ENCODE data around the gene GPC2. TPM values are rescaled to one million over a fixed set of nuclear protein-coding genes. Genes with fewer than 3 reads are reported as not detected.
"Not testable (repeated sequence)": the region's sequence is repeated elsewhere in the genome, so short reads cannot be mapped to it uniquely, and the experiment has no call there.

Gene GPC2
- total and polyA plus RNA-seq, 3 experiments from 2014 or later = 1.6 to 2.1 TPM; not detected in 1

- peak overlapping the region; percentile 95 for H3K4me3 ChIP-seq (ENCODE audit: low read length)
- H3K27me3 ChIP-seq (ENCODE audit: insufficient read depth, low read length, poor library complexity, severe bottlenecking) = no peaks in the 10 kb centered on the region
- Mint-ChIP-seq H3K4me1 (peaks cover 57 to 74% (median 61%) of the 10 kb centered on the region in 3 donors), H3K36me3 (peaks cover 0 to 60% (median 7%) of the 10 kb centered on the region in 3 donors), H3K27me3 (peaks cover 0 to 7% of the 10 kb centered on the region in 2 donors), H3K27ac (peak overlapping the region; percentile 94 to 100 (median 99)), H3K9me3 (no peaks in the 10 kb centered on the region), H3K4me3 (peak overlapping the region; percentile 89 to 98 (median 95))
- no peaks in the 10 kb centered on the region for H3K36me3 ChIP-seq (ENCODE audit: insufficient read depth, low read length)
- CTCF ChIA-PET = interaction anchor here (0.6 to 10.2 kb wide), 3 partner anchors 89 to 248 kb away, joined by 3 to 88 read pairs (median 4); partner anchors contain the start of gene MBLAC1
- H3K9me3 ChIP-seq (ENCODE audit: low read length) = no peaks in the 10 kb centered on the region
- peaks cover 52% of the 10 kb centered on the region for H3K4me1 ChIP-seq (ENCODE audit: insufficient read depth, low read length)
- POLR2A ChIA-PET = interaction anchor here (1.2 to 2.1 kb wide), 3 partner anchors 10 to 43 kb away, joined by 3 to 5 read pairs (median 4); partner anchors contain the start of genes GPC2 and STAG3
- DNase-seq = peak in 1 of 5 donors; percentile 39
- H3K27ac ChIP-seq (ENCODE audit: low read depth, low read length) = peak overlapping the region; percentile 89
Observed at GRCh38 chr7:100220586-100221230, 43.5 kb upstream of the GPC2 start.

GRCh38 chr7:100219801-100220585 lies 42.8 kb upstream of the GPC2 start, which contains the start of gene PVRIG:
Gene PVRIG (plus strand): TSS chr7:100219949. CDS start chr7:100219971, 22 bp downstream.
- Histone ChIP-seq H3K4me1 (ENCODE audit: insufficient read depth, low read length) (peaks cover 55% of the 10 kb centered on the region), H3K27ac (ENCODE audit: low read depth, low read length) (peak within 1 kb of the TSS; percentile 89), H3K4me3 (ENCODE audit: low read length) (peak within 1 kb of the TSS; percentile 95)
- H3K27me3 ChIP-seq (ENCODE audit: insufficient read depth, low read length, poor library complexity, severe bottlenecking); H3K9me3 ChIP-seq (ENCODE audit: low read length); H3K27me3 Mint-ChIP-seq; H3K9me3 Mint-ChIP-seq; H3K36me3 ChIP-seq (ENCODE audit: insufficient read depth, low read length): not testable (repeated sequence)
- Mint-ChIP-seq H3K27ac (peak within 1 kb of the TSS; percentile 94 to 100 (median 99)), H3K36me3 (peaks cover 0 to 56% (median 7%) of the 10 kb centered on the region in 3 donors), H3K4me3 (peak within 1 kb of the TSS; percentile 89 to 98 (median 95)), H3K4me1 (peaks cover 53 to 75% (median 61%) of the 10 kb centered on the region in 3 donors)
- ChIA-PET CTCF (interaction anchor here (1.4 to 10.2 kb wide), 2 partner anchors 88 to 94 kb away, joined by 4 to 88 read pairs; partner anchors contain the start of gene MBLAC1), POLR2A (interaction anchor here (2.1 kb wide), 1 partner anchor 42 kb away, joined by 5 read pairs; the partner anchor contains the start of genes GPC2 and STAG3)
- DNase-seq = peak in 4 of 5 donors; percentile 27 to 70 (median 60)

- H3K4me3 ChIP-seq (ENCODE audit: low read length) = peak overlapping the region; percentile 95
- H3K27me3 Mint-ChIP-seq = peaks cover 0 to 7% of the 10 kb centered on the region in 2 donors
- no peaks in the 10 kb centered on the region for H3K9me3 ChIP-seq (ENCODE audit: low read length)
- ChIA-PET POLR2A (interaction anchor here (0.6 to 1.0 kb wide), 2 partner anchors 42 to 68 kb away, joined by 3 read pairs; partner anchors contain the start of gene GPC2), CTCF (interaction anchor here (1.1 to 10.2 kb wide), 4 partner anchors 38 to 93 kb away, joined by 4 to 88 read pairs (median 6); partner anchors contain the start of gene MBLAC1)
- peak overlapping the region; percentile 92 to 100 (median 99) for H3K27ac Mint-ChIP-seq
- peak overlapping the region; percentile 89 to 98 (median 95) for H3K4me3 Mint-ChIP-seq
- peaks cover 48 to 73% (median 56%) of the 10 kb centered on the region in 3 donors for H3K4me1 Mint-ChIP-seq
- H3K36me3 Mint-ChIP-seq = peaks cover 0 to 49% (median 4%) of the 10 kb centered on the region in 3 donors
- H3K4me1 ChIP-seq (ENCODE audit: insufficient read depth, low read length) = peaks cover 55% of the 10 kb centered on the region
- no peaks in the 10 kb centered on the region for H3K9me3 Mint-ChIP-seq
- peak in 1 of 5 donors; percentile 59 for DNase-seq
- peak overlapping the region; percentile 89 for H3K27ac ChIP-seq (ENCODE audit: low read depth, low read length)
- H3K27me3 ChIP-seq (ENCODE audit: insufficient read depth, low read length, poor library complexity, severe bottlenecking) = no peaks in the 10 kb centered on the region
- H3K36me3 ChIP-seq (ENCODE audit: insufficient read depth, low read length) = no peaks in the 10 kb centered on the region
Observed at GRCh38 chr7:100219271-100219737, 42.1 kb upstream of the GPC2 start.

GRCh38 chr7:100217934-100218333 lies 40.8 kb upstream of the GPC2 start:
- DNase-seq = peak; percentile 59 to 82 (median 66)
- CTCF ChIA-PET = interaction anchor here (0.7 to 10.2 kb wide), 15 partner anchors 8 to 127 kb away, joined by 3 to 88 read pairs (median 5); partner anchors contain the start of genes GAL3ST4, LAMTOR4, MBLAC1 and MCM7

GRCh38 chr7:100215895-100216294 lies 38.7 kb upstream of the GPC2 start:
- no peak for DNase-seq
- CTCF ChIA-PET = interaction anchor here (0.7 to 10.2 kb wide), 3 partner anchors 36 to 84 kb away, joined by 4 to 88 read pairs (median 6); no protein-coding TSS in a partner anchor
- POLR2A ChIA-PET = no interaction called here
- Mint-ChIP-seq H3K27me3 (peaks cover 0 to 1% of the 10 kb centered on the region in 2 donors), H3K36me3 (peaks cover 0 to 15% (median 0%) of the 10 kb centered on the region in 3 donors), H3K4me1 (peaks cover 33 to 59% (median 41%) of the 10 kb centered on the region in 3 donors), H3K9me3 (no peaks in the 10 kb centered on the region), H3K27ac (peak overlapping the region in 4 of 8 donors; percentile 55 to 66 (median 63)), H3K4me3 (no peak overlapping the region)
- no peak overlapping the region for H3K27ac ChIP-seq (ENCODE audit: low read depth, low read length)
- no peaks in the 10 kb centered on the region for H3K9me3 ChIP-seq (ENCODE audit: low read length)
- H3K36me3 ChIP-seq (ENCODE audit: insufficient read depth, low read length) = no peaks in the 10 kb centered on the region
- H3K4me1 ChIP-seq (ENCODE audit: insufficient read depth, low read length) = peaks cover 42% of the 10 kb centered on the region
- no peak overlapping the region for H3K4me3 ChIP-seq (ENCODE audit: low read length)
- H3K27me3 ChIP-seq (ENCODE audit: insufficient read depth, low read length, poor library complexity, severe bottlenecking) = no peaks in the 10 kb centered on the region

More at GRCh38 chr7:100217934-100218333, 40.8 kb upstream of the GPC2 start:
- H3K9me3 Mint-ChIP-seq; H3K9me3 ChIP-seq (ENCODE audit: low read length); POLR2A ChIA-PET; H3K36me3 ChIP-seq (ENCODE audit: insufficient read depth, low read length); H3K27me3 ChIP-seq (ENCODE audit: insufficient read depth, low read length, poor library complexity, severe bottlenecking); H3K27me3 Mint-ChIP-seq; H3K4me3 ChIP-seq (ENCODE audit: low read length): not testable (repeated sequence)
- peaks cover 43% of the 10 kb centered on the region for H3K4me1 ChIP-seq (ENCODE audit: insufficient read depth, low read length)
- H3K27ac ChIP-seq (ENCODE audit: low read depth, low read length) = peak overlapping the region; percentile 72
- Mint-ChIP-seq H3K4me3 (peak overlapping the region; percentile 84 to 94 (median 87)), H3K36me3 (peaks cover 0 to 35% (median 3%) of the 10 kb centered on the region in 3 donors), H3K27ac (peak overlapping the region in 7 of 8 donors; percentile 47 to 99 (median 98)), H3K4me1 (peaks cover 41 to 63% (median 47%) of the 10 kb centered on the region in 3 donors)

- Mint-ChIP-seq H3K27ac (peak overlapping the region in 5 of 8 donors; percentile 52 to 85 (median 68)), H3K4me1 (peaks cover 47 to 72% (median 57%) of the 10 kb centered on the region in 3 donors), H3K4me3 (peak overlapping the region in 1 of 7 donors; percentile 27)
- H3K27me3 ChIP-seq (ENCODE audit: insufficient read depth, low read length, poor library complexity, severe bottlenecking); H3K36me3 ChIP-seq (ENCODE audit: insufficient read depth, low read length); H3K9me3 Mint-ChIP-seq; DNase-seq; POLR2A ChIA-PET; H3K27me3 Mint-ChIP-seq; H3K9me3 ChIP-seq (ENCODE audit: low read length); H3K4me3 ChIP-seq (ENCODE audit: low read length); H3K36me3 Mint-ChIP-seq; H3K27ac ChIP-seq (ENCODE audit: low read depth, low read length): not testable (repeated sequence)
- H3K4me1 ChIP-seq (ENCODE audit: insufficient read depth, low read length) = peaks cover 55% of the 10 kb centered on the region
- CTCF ChIA-PET = interaction anchor here (10.2 kb wide), 1 partner anchor 82 kb away, joined by 88 read pairs; no protein-coding TSS in a partner anchor
Observed at GRCh38 chr7:100214356-100214755, 37.2 kb upstream of the GPC2 start.

- POLR2A ChIA-PET = no interaction called here
- Histone ChIP-seq H3K4me1 (ENCODE audit: insufficient read depth, low read length) (peaks cover 55% of the 10 kb centered on the region), H3K27me3 (ENCODE audit: insufficient read depth, low read length, poor library complexity, severe bottlenecking) (no peaks in the 10 kb centered on the region), H3K9me3 (ENCODE audit: low read length) (no peaks in the 10 kb centered on the region), H3K27ac (ENCODE audit: low read depth, low read length) (no peak overlapping the region), H3K4me3 (ENCODE audit: low read length) (no peak overlapping the region), H3K36me3 (ENCODE audit: insufficient read depth, low read length) (no peaks in the 10 kb centered on the region)
- H3K36me3 Mint-ChIP-seq = peaks cover 0 to 1% (median 1%) of the 10 kb centered on the region in 3 donors
- peaks cover 48 to 72% (median 57%) of the 10 kb centered on the region in 3 donors for H3K4me1 Mint-ChIP-seq
- H3K27me3 Mint-ChIP-seq = peaks cover 0 to 1% of the 10 kb centered on the region in 2 donors
- H3K9me3 Mint-ChIP-seq = no peaks in the 10 kb centered on the region
- no peak for DNase-seq
- peak overlapping the region in 1 of 7 donors; percentile 24 for H3K4me3 Mint-ChIP-seq
- peak overlapping the region in 3 of 8 donors; percentile 35 to 87 (median 85) for H3K27ac Mint-ChIP-seq
- CTCF ChIA-PET = interaction anchor here (10.2 kb wide), 1 partner anchor 82 kb away, joined by 88 read pairs; no protein-coding TSS in a partner anchor
Observed at GRCh38 chr7:100213672-100214071, 36.5 kb upstream of the GPC2 start.
